CD4-positive, alpha-beta T cell (primary cell): Measurements from ENCODE around the gene WDR37. TPM values are rescaled to one million over a fixed set of nuclear protein-coding genes. Genes with fewer than 3 reads are reported as not detected.

Experiments used
- ATAC-seq: fragments of 200-7000 bp; cut with Tn5 transposase; one replicate; pipeline ENCODE4 v1.10.0; 2022; ENCODE audit warnings: mild to moderate bottlenecking; ENCODE audit not compliant: poor library complexity
- CTCF ChIA-PET: fragments of 350-600 bp; sonication (Branson Sonifier 250); formaldehyde crosslinking; loops from one replicate; lab custom pipeline; 2021; ENCODE audit warnings: antibody characterized with exemption, inconsistent platforms; lab: Charles Lee
- POLR2A ChIA-PET: fragments of 350-600 bp; sonication (Branson Sonifier 250); formaldehyde crosslinking; loops from one replicate; lab custom pipeline; 2021; ENCODE audit warnings: antibody characterized with exemption, inconsistent platforms; lab: Charles Lee
- DNase-seq, 14 experiments: peaks; one replicate each; pipeline ENCODE4 v3.0.0-alpha.2; 2013 to 2020; ENCODE audit warnings: mixed read lengths in 2 of 14
- H3K27ac ChIP-seq, 2 donors: one replicate each; pipeline versions ENCODE4 v1.5.1 to v1.7.0; 2013; ENCODE audit warnings: low read length in 2 of 2, low read depth in 1 of 2, mild to moderate bottlenecking in 1 of 2
- H3K27me3 ChIP-seq, 2 experiments: 1 replicate in 1 of 2; 2 replicates in 1 of 2; pipeline versions ENCODE4 v1.6.1 to v1.7.0; 2013; ENCODE audit warnings: low read length in 2 of 2, control low read depth in 1 of 2, mild to moderate bottlenecking in 1 of 2, moderate library complexity in 1 of 2; ENCODE audit not compliant: insufficient read depth in 2 of 2, control insufficient read depth in 1 of 2
- H3K36me3 ChIP-seq: one replicate; pipeline ENCODE4 v1.6.1; 2013; ENCODE audit warnings: low read length, control low read depth; ENCODE audit not compliant: insufficient read depth
- H3K4me1 ChIP-seq: one replicate; pipeline ENCODE4 v1.6.1; 2013; ENCODE audit warnings: low read length, control low read depth; ENCODE audit not compliant: insufficient read depth
- H3K4me3 ChIP-seq: one replicate; pipeline ENCODE4 v1.5.1; 2013; ENCODE audit warnings: mild to moderate bottlenecking, low read length, moderate library complexity
- H3K9me3 ChIP-seq, 2 experiments: 1 replicate in 1 of 2; 2 replicates in 1 of 2; pipeline versions ENCODE4 v1.6.1 to v1.7.0; 2013; ENCODE audit warnings: low read length in 2 of 2, mild to moderate bottlenecking in 2 of 2, control low read depth in 1 of 2, moderate library complexity in 1 of 2; ENCODE audit not compliant: control insufficient read depth in 1 of 2, insufficient read depth in 1 of 2
- H3K27ac Mint-ChIP-seq: one replicate; pipeline ENCODE4 v1.8.0; 2020; ENCODE audit warnings: mixed read lengths
- H3K27me3 Mint-ChIP-seq: one replicate; pipeline ENCODE4 v1.8.0; 2021; ENCODE audit warnings: mixed read lengths
- H3K36me3 Mint-ChIP-seq: one replicate; pipeline ENCODE4 v1.8.0; 2021; ENCODE audit warnings: low read depth, mixed read lengths
- H3K4me1 Mint-ChIP-seq: one replicate; pipeline ENCODE4 v1.8.0; 2021; ENCODE audit warnings: low read depth, mixed read lengths
- H3K4me3 Mint-ChIP-seq: one replicate; pipeline ENCODE4 v1.8.0; 2020; ENCODE audit warnings: mild to moderate bottlenecking, mixed read lengths
- H3K9me3 Mint-ChIP-seq: one replicate; pipeline ENCODE4 v1.8.0; 2020; ENCODE audit warnings: mixed read lengths
- CTCF ChIP-seq: fragments of 200-600 bp; IDR thresholded peaks from one replicate; pipeline ENCODE4 v1.8.0; 2022; ENCODE audit warnings: antibody characterized with exemption, mild to moderate bottlenecking
- intact Hi-C, 2 experiments: fragments of 100-400 bp; cut with DNase I in 1 of 2; cut with micrococcal nuclease in 1 of 2; formaldehyde crosslinking; loops; one replicate each; pipeline versions ENCODE4 v1.15.1 to v1.9.0; 2023 to 2025; cut with DNase I, micrococcal nuclease
- total RNA-seq, 174 experiments: library from RNA in 2 of 174; stranded (reverse) in 2 of 174; gene quantifications; one replicate each; pipeline ENCODE4 v1.2.3 and lab custom pipeline; 2021 to 2026

WDR37 gene
- total RNA-seq, 2 experiments from 2014 or later: 17.0 to 17.7 TPM

- peaks cover 70% of the 10 kb centered on the region for H3K36me3 Mint-ChIP-seq
- Histone ChIP-seq H3K9me3 (no peaks in the 10 kb centered on the region), H3K36me3 (peaks cover 18% of the 10 kb centered on the region), H3K27ac (peak overlapping the region; percentile 96 to 100), H3K27me3 (no peaks in the 10 kb centered on the region), H3K4me3 (peak overlapping the region; percentile 91), H3K4me1 (peaks cover 49% of the 10 kb centered on the region)
- H3K4me1 Mint-ChIP-seq: peaks cover 90% of the 10 kb centered on the region
- H3K4me3 Mint-ChIP-seq: peak overlapping the region; percentile 98
- H3K27ac Mint-ChIP-seq: peak overlapping the region; percentile 98
- ChIA-PET CTCF (interaction anchor here (2.1 kb wide), 1 partner anchor 26 kb away, joined by 6 read pairs; no protein-coding TSS in a partner anchor), POLR2A (interaction anchor here (0.6 to 3.0 kb wide), 18 partner anchors 8 to 913 kb away, joined by 3 to 51 read pairs (median 5); partner anchors contain the start of genes GTPBP4, IDI2, LARP4B and WDR37)
- DNase-seq: peak in 13 of 14 experiments; percentile 29 to 89 (median 65)
- TF ChIP-seq CTCF: no peak
- ATAC-seq: peak; percentile 19
- peaks cover 5% of the 10 kb centered on the region for H3K27me3 Mint-ChIP-seq
- intact Hi-C loops: loop anchor here (1.0 to 2.0 kb wide), 3 partner anchors 14 to 117 kb away; partner anchors contain the start of genes GTPBP4 (in 2 of the 2) and LARP4B (in 1 of the 2)
- no peaks in the 10 kb centered on the region for H3K9me3 Mint-ChIP-seq
Measured at GRCh38 chr10:1048349-1048731, 7.8 kb upstream of the WDR37 start.

- Mint-ChIP-seq H3K27ac (peak within 1 kb of the TSS; percentile 98), H3K9me3 (no peaks in the 10 kb centered on the region), H3K4me1 (peaks cover 90% of the 10 kb centered on the region), H3K36me3 (peaks cover 70% of the 10 kb centered on the region), H3K27me3 (peaks cover 5% of the 10 kb centered on the region), H3K4me3 (peak within 1 kb of the TSS; percentile 98)
- CTCF ChIA-PET: interaction anchor here (0.6 to 2.1 kb wide), 4 partner anchors 26 to 61 kb away, joined by 4 to 6 read pairs (median 5); partner anchors contain the start of gene GTPBP4
- DNase-seq (peak; percentile 90 to 99 (median 95)), ATAC-seq (peak; percentile 72)
- intact Hi-C loops: loop anchor here (1.0 to 2.0 kb wide), 4 partner anchors 8 to 118 kb away; partner anchors contain the start of genes GTPBP4 (in 2 of the 2) and LARP4B (in 1 of the 2)
- H3K36me3 ChIP-seq: peaks cover 22% of the 10 kb centered on the region
- H3K27ac ChIP-seq: peak within 1 kb of the TSS; percentile 96 to 100
- H3K27me3 ChIP-seq: no peaks in the 10 kb centered on the region
- H3K9me3 ChIP-seq: no peaks in the 10 kb centered on the region
- TF ChIP-seq CTCF: no peak
- peak within 1 kb of the TSS; percentile 91 for H3K4me3 ChIP-seq
- peaks cover 49% of the 10 kb centered on the region for H3K4me1 ChIP-seq
- POLR2A ChIA-PET: interaction anchor here (0.6 to 3.0 kb wide), 22 partner anchors 9 to 913 kb away, joined by 3 to 51 read pairs (median 4); partner anchors contain the start of genes GTPBP4, IDI2, LARP4B and ZMYND11
Measured at GRCh38 chr10:1048732-1049424, 7.3 kb upstream of the WDR37 start, which contains the start of gene IDI1. IDI1 (minus strand) TSS chr10:1049119; CDS start chr10:1049003, 116 bp downstream.

- DNase-seq (no peak), ATAC-seq (no peak)
- peaks cover 90% of the 10 kb centered on the region for H3K4me1 Mint-ChIP-seq
- TF ChIP-seq CTCF: no peak
- intact Hi-C loops: loop anchor here (1.0 to 2.0 kb wide), 3 partner anchors 8 to 61 kb away; partner anchors contain the start of gene GTPBP4 (in 2 of the 2)
- peak overlapping the region; percentile 91 for H3K4me3 ChIP-seq
- no peaks in the 10 kb centered on the region for H3K9me3 Mint-ChIP-seq
- CTCF ChIA-PET: interaction anchor here (0.6 to 2.1 kb wide), 6 partner anchors 19 to 61 kb away, joined by 3 to 6 read pairs (median 4); partner anchors contain the start of gene GTPBP4
- POLR2A ChIA-PET: interaction anchor here (0.6 to 3.0 kb wide), 20 partner anchors 8 to 914 kb away, joined by 3 to 51 read pairs (median 5); partner anchors contain the start of genes GTPBP4, IDI2, LARP4B and ZMYND11
- H3K27me3 ChIP-seq: no peaks in the 10 kb centered on the region
- no peaks in the 10 kb centered on the region for H3K9me3 ChIP-seq
- H3K27me3 Mint-ChIP-seq: peaks cover 5% of the 10 kb centered on the region
- peaks cover 24% of the 10 kb centered on the region for H3K36me3 ChIP-seq
- H3K27ac ChIP-seq: peak overlapping the region; percentile 96 to 100
- peaks cover 44% of the 10 kb centered on the region for H3K4me1 ChIP-seq
- H3K27ac Mint-ChIP-seq: peak overlapping the region; percentile 98
- peaks cover 69% of the 10 kb centered on the region for H3K36me3 Mint-ChIP-seq
- H3K4me3 Mint-ChIP-seq: peak overlapping the region; percentile 98
Measured at GRCh38 chr10:1049425-1049958, 6.7 kb upstream of the WDR37 start.
